Stimulated activated CD4-positive, alpha-beta T cell treated with anti-CD3 and anti-CD28 coated beads, Interleukin-2, amount 100 ng/mL, for 24 hours (primary cell): ENCODE data around the gene TBPL2.
"Not testable (repeated sequence)": the region's sequence is repeated elsewhere in the genome, so short reads cannot be mapped to it uniquely, and the experiment has no call there.

Source experiments
- DNase-seq, 2 donors: peaks; one replicate each; pipeline ENCODE4 v3.0.0-alpha.2; 2020

TBPL2 gene

DNA sequence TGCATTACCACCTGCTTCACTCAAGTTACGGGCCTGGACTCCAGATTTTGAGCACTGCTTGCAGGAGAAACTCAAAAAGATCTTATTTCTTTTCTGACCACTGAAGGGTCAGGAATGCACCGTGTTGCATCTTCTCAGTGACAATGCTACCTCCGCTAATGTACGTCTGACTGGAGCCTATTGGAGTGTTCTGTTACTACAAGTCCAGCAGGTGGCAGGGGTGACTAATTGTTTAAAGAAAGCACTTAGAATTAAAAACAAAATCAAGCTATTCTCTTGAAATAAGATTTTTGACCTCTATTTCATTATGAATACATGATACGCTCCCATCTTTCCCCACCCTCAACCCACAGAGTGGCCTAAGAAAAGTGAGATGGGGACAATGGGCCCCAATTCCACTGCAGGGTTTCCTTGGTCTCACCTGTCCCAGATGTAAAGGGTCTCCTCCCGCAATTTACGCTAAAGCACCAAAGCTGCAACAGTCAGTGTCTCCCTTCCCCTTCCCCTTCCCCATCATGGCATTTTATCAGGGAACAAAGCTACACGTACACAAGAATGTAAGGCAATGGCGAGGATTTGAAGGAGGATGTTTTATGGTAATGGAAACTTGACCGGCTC is 2.2 kb downstream of the TBPL2 start:
- no peak for DNase-seq

GRCh38 chr14:55436931-55437330 is 3.5 kb downstream of the TBPL2 start:
- DNase-seq, result no peak

DNA sequence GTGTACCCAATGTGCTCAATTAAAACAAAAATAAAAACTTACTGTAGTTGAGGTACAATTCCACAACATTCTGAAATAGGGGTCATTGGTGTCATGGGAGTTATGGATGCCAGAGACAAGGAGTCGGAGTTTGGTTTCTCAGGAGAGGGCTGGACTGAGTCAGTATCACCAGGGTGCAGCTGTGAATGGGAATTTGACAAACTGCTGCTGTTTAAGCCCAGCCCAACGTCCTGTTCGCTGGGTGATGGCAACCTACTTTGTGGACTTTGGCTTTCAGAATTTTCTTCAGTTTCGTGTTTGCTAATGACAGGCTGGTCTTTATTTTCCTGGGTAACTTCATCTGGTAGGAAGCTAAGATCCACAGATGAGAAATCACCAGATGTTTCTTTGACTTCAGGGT is 3.9 kb downstream of the TBPL2 start:
- DNase-seq, result no peak

GRCh38 chr14:55434805-55435174 is 5.6 kb downstream of the TBPL2 start:
- no peak for DNase-seq

DNA sequence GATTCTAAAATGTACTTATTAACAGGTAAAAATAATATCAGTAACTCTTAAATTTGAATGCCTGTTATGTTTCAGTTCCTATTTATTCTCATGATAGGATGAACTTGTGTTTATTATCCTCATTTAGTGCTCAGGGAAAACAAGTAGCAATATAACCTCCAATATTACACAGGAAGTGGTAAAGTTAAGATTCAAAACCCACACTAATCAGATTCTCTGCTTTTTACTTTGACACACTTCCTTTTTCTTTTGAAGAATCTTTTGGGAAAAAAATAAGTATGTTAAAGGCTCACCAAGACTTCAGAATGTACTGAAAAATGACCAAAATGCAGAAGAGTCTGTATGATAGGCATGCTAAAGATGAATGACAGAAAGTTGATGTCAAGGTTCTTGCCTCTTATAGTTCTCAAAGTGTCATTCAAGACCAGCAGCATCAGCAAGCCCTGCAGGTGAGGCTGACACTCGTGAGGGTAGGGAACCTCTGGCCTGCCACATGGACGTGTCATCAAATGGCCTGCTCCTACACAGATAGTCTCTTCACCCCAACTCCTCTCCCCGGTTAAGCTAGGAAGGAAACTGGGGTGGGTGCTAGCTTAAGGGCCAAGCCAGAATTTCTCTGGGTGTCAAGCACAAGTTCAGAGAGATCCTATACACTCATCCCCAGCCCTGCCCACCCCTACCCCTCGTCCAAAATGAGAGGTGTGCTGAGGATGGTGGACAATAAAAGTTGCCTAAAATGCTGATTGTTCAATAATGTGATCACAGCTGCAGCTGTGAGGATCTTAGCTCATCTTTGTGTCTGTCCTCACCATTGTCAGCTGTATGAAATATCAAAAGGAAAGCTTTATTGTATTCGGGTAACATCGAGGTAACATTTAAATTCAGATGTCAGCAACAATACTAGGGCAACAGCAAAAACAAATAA is 6.3 kb downstream of the TBPL2 start:
- no peak for DNase-seq

DNA sequence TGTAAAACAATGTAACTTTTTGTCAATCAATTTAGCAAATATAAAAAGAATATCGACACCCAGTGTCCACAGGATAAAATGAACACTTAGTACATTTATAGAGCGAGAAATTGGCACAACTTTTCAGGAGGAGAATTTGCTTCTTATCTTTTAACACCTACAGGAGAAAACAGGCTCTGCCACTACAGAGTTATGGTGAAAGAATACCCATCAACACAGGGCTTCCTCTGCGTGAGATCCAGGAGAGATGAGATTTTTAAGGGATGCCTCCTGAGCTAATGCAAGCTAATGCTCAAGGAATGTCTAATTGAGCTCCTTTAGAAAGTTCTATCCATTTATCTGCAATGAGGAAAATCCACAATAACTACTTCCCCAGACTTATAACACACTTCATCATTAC is 7.8 kb downstream of the TBPL2 start:
- no peak for DNase-seq

DNA sequence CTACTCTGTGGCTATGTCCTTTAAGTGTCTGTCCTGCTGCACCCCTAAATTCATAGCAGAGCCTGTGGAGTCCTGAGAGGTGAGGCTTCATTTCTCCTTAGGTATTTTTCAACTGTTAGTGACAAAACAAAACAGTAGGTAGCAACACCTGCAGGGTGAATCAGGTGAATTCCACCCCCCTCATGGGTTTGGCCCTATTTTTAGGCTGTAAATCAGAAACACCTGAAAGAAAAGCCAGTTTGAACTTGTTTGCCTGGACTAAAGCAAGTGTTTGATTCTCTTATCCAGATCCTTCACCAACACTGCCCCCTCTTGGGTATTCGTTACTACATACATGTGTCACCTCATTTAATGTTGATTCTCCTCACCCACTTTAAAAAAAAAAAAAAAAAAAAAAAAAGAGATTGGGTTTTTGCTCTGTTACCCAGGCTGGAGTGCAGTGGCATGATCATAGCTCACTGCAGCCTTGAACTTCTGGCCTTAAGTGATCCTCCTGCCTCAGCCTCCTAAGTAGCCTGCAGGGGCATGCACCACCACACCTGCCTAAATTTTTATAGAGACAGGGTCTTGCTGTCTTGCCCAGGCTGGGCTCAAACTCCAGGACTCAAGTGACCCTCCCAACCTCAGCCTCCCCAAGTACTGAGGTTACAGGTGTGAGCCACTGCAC is 10.3 kb downstream of the TBPL2 start:
- peak in 1 of 2 donors; percentile 51 for DNase-seq

DNA sequence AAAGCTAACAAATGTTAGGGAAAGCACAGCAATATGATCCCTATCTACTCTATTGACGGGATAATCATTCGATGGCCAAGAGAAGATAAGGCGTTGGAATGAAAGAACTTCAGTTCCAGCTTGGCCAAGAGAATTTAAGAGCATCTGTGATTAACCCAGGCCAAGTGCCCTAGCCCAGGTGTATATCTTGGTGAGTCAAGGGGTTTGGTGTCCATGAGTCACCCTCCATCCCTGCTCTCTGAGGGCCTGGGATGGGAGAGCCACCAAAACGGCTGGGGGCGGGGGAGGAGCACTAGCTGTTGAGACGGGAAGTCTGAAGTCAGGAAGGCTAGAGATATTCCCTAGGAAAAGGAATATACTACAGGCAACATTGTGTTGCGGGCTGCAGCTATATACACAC is 13.0 kb downstream of the TBPL2 start:
- no peak for DNase-seq

- DNase-seq, result no peak
These were observed 13.5 kb downstream of the TBPL2 start for GRCh38 chr14:55426891-55427290.

DNA sequence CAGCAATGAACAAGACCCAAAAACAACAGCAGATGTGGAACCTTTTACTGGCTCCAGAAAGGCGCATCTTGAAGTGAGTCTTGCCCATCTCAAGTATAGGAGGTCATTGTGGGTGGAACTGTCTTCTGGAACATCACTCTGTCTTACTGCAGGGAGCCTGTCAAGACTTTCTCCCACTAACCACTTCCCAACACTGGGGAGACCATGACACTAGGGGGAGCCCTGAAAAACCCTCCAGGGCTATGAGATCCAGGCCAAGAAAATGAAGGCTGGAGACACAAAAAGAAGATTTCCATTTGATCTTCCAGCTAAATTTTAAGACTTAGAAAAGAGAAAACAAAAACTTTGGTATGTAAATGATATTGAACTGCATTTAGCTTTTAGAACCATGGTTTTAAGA is 15.3 kb downstream of the TBPL2 start:
- no peak for DNase-seq

DNA sequence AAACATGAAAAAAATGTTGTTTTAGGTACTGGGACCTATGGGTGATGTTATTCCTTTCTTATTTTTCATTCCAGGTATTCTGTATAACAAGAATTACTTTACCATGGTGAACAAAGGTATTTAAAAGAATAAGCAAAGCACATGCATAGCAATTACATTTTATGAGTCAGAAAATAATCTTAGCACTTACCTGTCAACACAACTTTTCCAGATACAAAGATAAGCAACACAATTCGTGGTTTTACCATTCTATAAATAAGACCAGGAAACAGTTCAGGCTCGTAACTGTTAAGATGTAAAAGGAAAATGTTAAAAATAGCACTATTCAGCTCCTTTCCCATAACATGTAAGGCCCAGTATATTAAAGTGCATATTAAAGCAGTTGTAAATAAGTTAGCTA is 16.4 kb downstream of the TBPL2 start:
- no peak for DNase-seq

DNA sequence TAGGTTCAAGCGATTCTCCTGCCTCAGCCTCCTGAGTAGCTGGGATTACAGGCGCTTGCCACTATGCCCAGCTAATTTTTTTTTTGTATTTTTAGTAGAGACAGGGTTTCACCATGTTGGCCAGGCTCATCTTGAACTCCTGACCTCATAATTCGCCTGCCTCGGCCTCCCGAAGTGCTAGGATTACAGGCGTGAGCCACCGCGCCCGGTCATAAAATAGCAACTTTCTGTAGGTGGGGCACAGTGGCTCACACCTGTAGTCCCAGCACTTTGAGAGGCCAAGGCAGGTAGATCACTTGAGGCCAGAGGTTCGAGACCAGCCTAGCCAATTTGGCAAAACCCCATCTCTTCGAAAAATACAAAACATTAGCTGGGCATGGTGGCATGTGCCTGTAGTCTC is 18.1 kb downstream of the TBPL2 start:
- DNase-seq, result not testable (repeated sequence)

DNA sequence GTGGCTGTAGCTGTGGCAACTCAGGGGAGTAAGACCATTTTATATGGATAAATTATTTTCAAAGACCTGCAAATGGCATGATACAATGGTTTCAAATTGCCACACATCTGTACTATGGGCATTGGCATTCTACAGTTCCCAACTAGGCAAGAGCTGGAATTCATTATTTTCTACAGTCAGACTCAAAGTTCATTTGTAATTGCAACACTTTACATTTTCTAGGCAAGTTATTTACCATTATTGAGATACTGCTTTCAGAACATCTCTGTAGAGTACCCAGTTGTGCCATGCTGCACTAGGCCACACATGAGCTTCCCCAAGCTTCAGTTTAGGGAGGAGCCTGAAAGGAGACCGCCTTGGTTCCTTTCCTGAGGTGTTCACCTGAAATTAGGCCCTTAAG is 20.8 kb downstream of the TBPL2 start:
- DNase-seq, result no peak

- DNase-seq, result no peak
These were observed 22.0 kb downstream of the TBPL2 start for GRCh38 chr14:55418411-55418810.

DNA sequence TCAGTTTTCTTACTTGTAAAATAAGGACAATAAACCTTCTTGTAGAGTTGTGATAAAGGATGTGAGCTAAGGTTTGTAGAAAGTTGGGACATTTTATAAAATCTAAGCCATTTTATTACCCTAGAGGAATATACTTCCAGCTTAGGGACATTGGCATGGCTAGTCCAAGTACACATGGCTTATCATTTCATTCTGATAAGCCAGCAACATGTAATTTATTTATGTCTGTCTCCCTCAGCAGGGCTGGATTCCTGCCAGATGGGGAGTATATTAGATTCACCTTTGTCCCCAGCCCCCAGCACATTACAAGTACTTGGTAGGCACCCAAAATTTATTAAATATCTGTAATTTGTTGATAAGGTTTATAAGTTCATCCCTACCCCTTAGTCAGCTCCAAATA is 22.5 kb downstream of the TBPL2 start:
- no peak for DNase-seq

- peak; percentile 26 to 42 for DNase-seq
These were observed 23.6 kb downstream of the TBPL2 start for GRCh38 chr14:55416866-55417265.

DNA sequence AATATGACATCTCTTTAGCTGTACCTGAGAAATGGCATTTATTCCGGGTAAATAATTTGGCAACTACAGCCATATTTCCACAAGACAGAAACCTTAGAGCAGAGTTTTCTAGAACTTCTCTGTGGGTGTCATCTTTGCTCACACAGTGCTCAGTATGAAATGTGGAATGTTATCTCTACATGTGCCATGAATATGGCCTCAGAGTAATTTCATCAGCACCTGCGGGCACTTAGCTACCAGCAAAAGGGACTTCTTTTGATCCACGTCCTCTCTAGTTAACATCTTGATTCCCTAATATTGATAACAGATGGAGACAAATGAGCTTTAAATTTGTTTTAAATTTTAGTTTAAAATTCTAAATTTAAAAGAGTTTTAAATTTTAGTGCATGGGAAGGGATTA is 25.9 kb downstream of the TBPL2 start:
- DNase-seq, result no peak

- DNase-seq, result no peak
These were observed 27.7 kb downstream of the TBPL2 start for GRCh38 chr14:55412676-55413075.

DNA sequence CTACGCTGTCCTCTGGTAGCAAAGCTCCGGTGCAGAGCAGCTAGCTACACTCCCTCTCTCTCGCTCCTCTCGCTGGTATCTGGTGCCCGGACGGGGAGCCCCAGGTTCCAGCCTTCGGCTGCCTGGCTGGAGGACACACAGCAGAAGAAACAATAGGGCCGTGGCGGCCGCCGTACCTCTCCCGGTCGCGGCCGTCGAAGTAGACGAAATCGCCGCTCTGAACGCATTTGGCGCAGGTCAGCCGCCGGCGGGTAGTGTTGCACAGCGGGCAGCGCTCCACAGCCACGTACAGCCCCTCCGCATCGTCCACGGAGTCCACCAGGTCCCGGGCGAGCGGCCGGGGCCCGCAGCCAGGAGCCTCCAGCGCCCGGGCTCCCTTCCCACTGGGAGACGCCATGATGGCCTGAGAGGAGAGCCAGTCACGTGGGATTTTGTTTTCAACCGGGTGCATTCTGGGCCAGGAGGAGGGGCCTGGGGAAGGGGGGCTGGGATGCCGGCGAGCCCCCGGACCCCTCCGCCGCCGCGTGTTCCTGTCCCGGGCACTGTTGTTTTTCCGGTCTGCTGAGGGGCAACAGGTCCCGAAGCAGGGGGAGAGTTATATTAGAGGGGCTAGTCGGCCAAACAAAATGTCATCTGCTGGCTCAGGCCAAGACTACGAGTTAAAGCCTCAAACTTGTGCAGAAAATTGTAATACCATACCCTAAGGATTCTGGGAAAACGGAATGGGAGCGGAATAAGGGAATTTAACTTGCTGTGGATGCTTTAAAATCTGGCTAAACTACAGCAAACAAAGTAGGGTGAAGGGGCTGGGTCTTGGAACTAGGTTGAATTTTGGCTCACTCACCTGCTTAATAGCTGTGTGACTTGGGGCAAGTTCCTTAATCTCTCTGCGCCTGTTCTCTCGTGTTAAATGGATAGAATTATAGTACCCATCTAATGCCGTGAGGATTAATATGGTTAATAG is 28.7 kb downstream of the TBPL2 start, which contains the start of gene ATG14:
Gene ATG14, minus strand, starts transcription at position 405 of the 964 bp plus-strand sequence. Its CDS starts 8 bp downstream, at position 397.
- DNase-seq, result peak; percentile 77 to 80

DNA sequence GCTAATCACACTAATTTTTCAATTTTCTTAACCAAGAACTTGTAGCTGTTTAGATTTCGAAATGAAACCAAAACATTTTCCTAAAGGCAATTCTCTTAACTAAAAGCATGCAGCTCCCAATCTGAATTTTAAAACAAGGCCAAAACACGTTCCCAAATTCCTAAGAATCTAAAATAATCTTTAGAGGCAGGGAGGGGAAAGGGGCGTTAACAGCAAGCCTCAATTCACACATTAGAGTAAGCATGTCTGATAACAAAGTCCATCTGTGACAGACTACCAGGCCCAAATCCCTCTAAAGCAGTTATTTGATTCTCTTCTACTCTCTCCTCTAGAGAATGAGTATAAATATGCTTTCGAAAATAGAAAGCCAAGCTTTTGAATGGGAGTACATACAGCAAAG is 29.5 kb downstream of the TBPL2 start:
- no peak for DNase-seq

DNA sequence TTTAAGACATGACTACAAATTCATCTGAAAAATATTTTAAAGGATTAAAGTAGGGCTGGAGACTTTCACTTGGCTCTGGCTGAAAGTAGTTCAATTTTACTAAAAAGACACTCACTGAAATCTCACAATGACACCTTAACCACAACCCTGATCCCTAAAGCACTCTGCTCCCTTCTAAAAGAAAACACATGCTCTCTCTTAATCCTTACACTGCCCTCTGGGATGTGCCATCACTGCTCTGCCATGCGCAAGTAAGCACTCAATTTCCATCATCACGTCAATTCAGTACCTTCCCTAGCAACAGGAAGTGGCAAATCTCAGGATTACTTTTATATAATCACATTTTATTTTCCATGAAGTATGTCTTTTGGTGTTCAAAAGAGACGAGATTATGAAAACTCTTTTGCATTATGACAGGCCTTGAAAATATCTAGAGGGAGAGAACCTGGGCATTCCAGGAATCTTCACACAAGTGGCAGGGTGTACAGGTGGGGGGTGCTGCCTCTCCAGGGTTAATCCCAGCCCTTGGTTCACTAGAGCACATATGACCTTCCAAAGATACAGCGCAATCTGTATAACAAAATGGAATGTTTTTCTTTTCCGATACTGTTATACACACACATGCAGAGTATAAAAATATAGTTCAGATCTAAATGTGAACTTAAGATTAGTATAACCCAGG is 36.1 kb downstream of the TBPL2 start:
- no peak for DNase-seq

DNA sequence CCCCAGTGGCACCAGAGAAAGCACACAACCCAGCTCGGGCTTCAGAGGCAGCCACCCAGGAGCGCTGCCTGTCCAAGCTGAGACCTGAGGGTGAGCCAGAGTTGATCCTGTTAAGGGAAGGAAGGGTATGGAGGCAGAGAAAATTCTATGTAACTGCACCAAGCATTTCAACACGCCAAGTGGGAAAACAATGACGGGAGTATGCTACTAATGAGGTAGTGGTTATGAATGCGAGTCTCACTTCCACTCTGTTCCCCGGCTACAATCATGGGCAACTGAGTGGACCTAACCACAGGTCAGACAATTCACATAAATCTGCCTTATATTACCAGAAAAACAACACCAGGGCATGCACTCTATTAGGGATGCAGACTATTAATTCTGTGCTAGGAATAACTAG is 38.7 kb downstream of the TBPL2 start:
- no peak for DNase-seq
